CD8-positive, alpha-beta memory T cell (primary cell): ENCODE data around the gene ZFYVE26. TPM values are rescaled to one million over a fixed set of nuclear protein-coding genes. Genes with fewer than 3 reads are reported as not detected.

ENCODE experiments used
- CTCF ChIA-PET: fragments of 350-600 bp; sonication (Branson Sonifier 250); formaldehyde crosslinking; loops from one replicate; lab custom pipeline; 2021; ENCODE audit warnings: antibody characterized with exemption; lab: Charles Lee
- POLR2A ChIA-PET: fragments of 350-600 bp; sonication (Branson Sonifier 250); formaldehyde crosslinking; loops from one replicate; lab custom pipeline; 2021; ENCODE audit warnings: antibody characterized with exemption; lab: Charles Lee
- DNase-seq, 5 donors: peaks; one replicate each; pipeline versions ENCODE4 v3.0.0 to v3.0.0-alpha.2; 2020 to 2022; ENCODE audit warnings: mixed read lengths in 1 of 5
- H3K27ac ChIP-seq: one replicate; pipeline ENCODE4 v1.7.0; 2013; ENCODE audit warnings: low read depth, mild to moderate bottlenecking, low read length, moderate library complexity
- H3K27me3 ChIP-seq: 2 replicates; pipeline ENCODE4 v1.7.0; 2013; ENCODE audit warnings: low read length, mild to moderate bottlenecking; ENCODE audit not compliant: insufficient read depth, poor library complexity, severe bottlenecking
- H3K36me3 ChIP-seq: 2 replicates; pipeline ENCODE4 v1.7.0; 2013; ENCODE audit warnings: mild to moderate bottlenecking, low read length, moderate library complexity; ENCODE audit not compliant: insufficient read depth
- H3K4me1 ChIP-seq: 2 replicates; pipeline ENCODE4 v1.7.0; 2013; ENCODE audit warnings: mild to moderate bottlenecking, low read length, moderate library complexity; ENCODE audit not compliant: insufficient read depth
- H3K4me3 ChIP-seq: 2 replicates; pipeline ENCODE4 v1.7.0; 2013; ENCODE audit warnings: mild to moderate bottlenecking, low read length
- H3K9me3 ChIP-seq: 2 replicates; pipeline ENCODE4 v1.7.0; 2013; ENCODE audit warnings: mild to moderate bottlenecking, low read length
- H3K27ac Mint-ChIP-seq, 8 donors: one replicate each; pipeline ENCODE4 v1.8.0; 2020 to 2021; ENCODE audit warnings: mixed read lengths in 8 of 8, mild to moderate bottlenecking in 6 of 8, inconsistent platforms in 3 of 8, moderate library complexity in 3 of 8
- H3K27me3 Mint-ChIP-seq, 2 donors: one replicate each; pipeline ENCODE4 v1.8.0; 2020 to 2021; ENCODE audit warnings: mixed read lengths in 2 of 2, mild to moderate bottlenecking in 1 of 2, moderate library complexity in 1 of 2
- H3K36me3 Mint-ChIP-seq, 3 donors: one replicate each; pipeline ENCODE4 v1.8.0; 2020 to 2021; ENCODE audit warnings: mixed read lengths in 3 of 3, inconsistent platforms in 1 of 3, mild to moderate bottlenecking in 1 of 3
- H3K4me1 Mint-ChIP-seq, 3 donors: one replicate each; pipeline ENCODE4 v1.8.0; 2020 to 2021; ENCODE audit warnings: mixed read lengths in 3 of 3, inconsistent platforms in 1 of 3, mild to moderate bottlenecking in 1 of 3
- H3K4me3 Mint-ChIP-seq, 7 donors: one replicate each; pipeline ENCODE4 v1.8.0; 2020 to 2021; ENCODE audit warnings: mixed read lengths in 7 of 7, mild to moderate bottlenecking in 6 of 7, moderate library complexity in 4 of 7, inconsistent platforms in 2 of 7
- H3K9me3 Mint-ChIP-seq, 5 donors: one replicate each; pipeline ENCODE4 v1.8.0; 2020 to 2022; ENCODE audit warnings: mixed read lengths in 5 of 5, mild to moderate bottlenecking in 3 of 5, moderate library complexity in 2 of 5, inconsistent platforms in 1 of 5
- polyA plus RNA-seq: library from polyadenylated mRNA; unstranded; fragments of 300-500 nt; fragmentation: Illumina TruSeq; gene quantifications from one replicate; pipeline ENCODE4 v1.2.3, GENCODE V29; 2021
- total RNA-seq, 2 experiments: library from RNA; stranded (reverse); gene quantifications; one replicate each; pipeline ENCODE4 v1.2.3, GENCODE V29; 2021

Gene ZFYVE26
- total and polyA plus RNA-seq, 3 experiments from 2014 or later, result 4.1 to 19.9 (median 19.0) TPM

DNA sequence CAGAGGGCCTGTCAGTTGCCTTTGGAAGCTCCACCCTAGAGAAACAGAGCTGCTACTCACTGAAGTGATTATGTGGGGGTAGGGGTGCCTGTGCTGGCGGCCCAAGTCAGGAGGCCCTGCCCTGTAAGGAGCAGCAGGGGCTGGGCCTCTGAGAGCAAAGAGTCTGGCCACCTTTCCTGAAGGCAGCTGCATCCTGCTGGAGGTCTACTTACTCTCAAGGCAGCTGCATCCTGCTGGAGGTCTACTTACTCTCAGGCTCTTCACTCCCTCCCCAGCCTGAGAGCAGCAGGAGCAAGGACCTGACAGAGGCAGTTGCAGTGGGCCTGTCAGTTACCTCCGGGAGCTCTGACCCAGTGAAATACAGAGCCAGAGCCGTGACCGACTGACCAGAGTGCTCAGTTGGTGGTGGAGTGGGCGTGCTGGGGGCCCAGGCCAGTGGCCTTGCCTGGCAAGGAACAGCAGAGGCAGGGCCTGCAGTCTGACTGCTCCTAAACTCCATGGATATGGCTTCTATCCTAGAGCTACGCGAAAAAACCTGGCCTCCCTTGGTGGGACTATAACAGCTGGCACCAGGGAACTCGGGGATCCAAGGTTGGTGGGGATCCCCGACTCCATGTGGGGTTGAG lies 35.5 kb upstream of the ZFYVE26 start:
- no peak overlapping the region for H3K4me3 ChIP-seq
- no peaks in the 10 kb centered on the region for H3K4me1 ChIP-seq
- peaks cover 15 to 36% (median 17%) of the 10 kb centered on the region in 3 donors for H3K36me3 Mint-ChIP-seq
- ChIA-PET POLR2A (no interaction called here), CTCF (no interaction called here)
- no peaks in the 10 kb centered on the region for H3K9me3 ChIP-seq
- peaks cover 20 to 28% (median 25%) of the 10 kb centered on the region in 3 donors for H3K4me1 Mint-ChIP-seq
- peaks cover 1 to 7% (median 3%) of the 10 kb centered on the region in 5 donors for H3K9me3 Mint-ChIP-seq
- H3K27me3 ChIP-seq, result no peaks in the 10 kb centered on the region
- DNase-seq, result no peak
- no peak overlapping the region for H3K4me3 Mint-ChIP-seq
- H3K27ac Mint-ChIP-seq, result no peak overlapping the region
- no peak overlapping the region for H3K27ac ChIP-seq
- no peaks in the 10 kb centered on the region for H3K36me3 ChIP-seq
- no peaks in the 10 kb centered on the region for H3K27me3 Mint-ChIP-seq

DNA sequence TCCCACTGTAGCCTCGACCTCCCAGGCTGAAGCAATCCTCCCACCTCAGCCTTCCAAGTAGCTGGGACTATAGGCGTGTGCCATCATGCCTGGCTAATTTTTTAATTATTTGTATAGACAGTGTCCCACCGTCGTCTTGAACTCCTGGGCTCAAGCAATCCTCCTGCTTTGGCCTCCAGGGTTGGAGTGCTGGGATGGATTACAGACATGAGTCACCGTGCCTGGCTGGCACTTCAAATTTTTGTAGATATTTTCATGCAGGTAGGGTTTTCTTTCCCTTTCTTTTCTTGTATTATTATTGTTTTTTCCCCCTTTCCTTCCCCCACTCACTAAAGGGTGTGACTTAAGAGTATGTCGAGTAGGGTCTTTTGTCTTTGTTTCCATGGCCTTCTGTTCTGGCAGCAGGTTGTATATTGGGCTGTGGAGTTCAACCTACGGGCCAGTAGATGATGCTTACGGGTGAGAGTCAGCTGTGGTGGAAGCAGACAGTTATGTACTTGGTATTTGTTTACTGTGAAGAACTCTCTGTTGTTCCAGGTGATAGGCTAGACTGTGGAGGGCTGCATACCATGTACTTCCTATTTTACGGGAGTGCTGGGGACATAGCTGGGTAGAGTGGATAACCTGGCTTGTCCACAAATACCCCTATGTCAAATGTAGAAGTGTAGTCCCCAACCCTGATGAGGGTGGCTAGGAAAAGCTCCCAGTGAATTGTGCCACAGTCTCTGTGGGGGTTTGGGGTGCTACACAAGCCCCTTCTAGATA lies 33.9 kb upstream of the ZFYVE26 start:
- Histone ChIP-seq H3K9me3 (no peaks in the 10 kb centered on the region), H3K36me3 (no peaks in the 10 kb centered on the region), H3K27me3 (no peaks in the 10 kb centered on the region), H3K27ac (no peak overlapping the region), H3K4me1 (no peaks in the 10 kb centered on the region), H3K4me3 (no peak overlapping the region)
- DNase-seq, result no peak
- Mint-ChIP-seq H3K4me3 (no peak overlapping the region), H3K36me3 (peaks cover 18 to 43% (median 24%) of the 10 kb centered on the region in 3 donors), H3K9me3 (peaks cover 1 to 7% (median 3%) of the 10 kb centered on the region in 5 donors), H3K4me1 (peaks cover 9 to 14% (median 9%) of the 10 kb centered on the region in 3 donors), H3K27me3 (no peaks in the 10 kb centered on the region), H3K27ac (no peak overlapping the region)
- CTCF ChIA-PET, result interaction anchor here (0.9 kb wide), 1 partner anchor 13 kb away, joined by 3 read pairs; no protein-coding TSS in a partner anchor
- POLR2A ChIA-PET, result no interaction called here

DNA sequence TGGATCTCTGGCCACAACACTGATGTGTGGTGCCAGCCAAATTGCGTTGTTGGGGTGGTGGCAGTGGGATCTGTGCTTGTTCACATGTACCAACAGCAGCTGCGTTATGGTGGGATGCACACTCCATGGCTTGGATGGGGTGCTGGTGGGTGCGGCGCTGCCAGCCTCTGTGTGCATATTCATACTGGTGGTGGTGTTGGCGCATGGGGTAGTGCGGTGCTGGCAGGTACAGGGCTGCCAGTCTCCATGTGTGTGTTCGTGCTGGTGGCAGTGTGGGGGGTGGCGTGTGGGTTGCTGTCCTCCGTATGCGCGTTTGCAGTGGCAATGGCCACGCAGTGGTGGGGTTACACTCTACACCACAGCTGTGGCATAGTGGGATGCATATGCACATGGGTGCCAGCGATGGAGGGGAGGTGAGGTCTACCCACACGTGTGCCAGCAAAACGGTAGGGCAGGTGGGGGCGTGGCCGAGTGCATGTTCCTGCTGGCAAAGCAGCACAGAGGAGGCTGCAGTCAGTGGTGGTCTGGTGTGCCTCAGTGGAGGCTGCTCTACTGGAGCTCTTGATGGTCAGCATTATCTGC lies 29.7 kb upstream of the ZFYVE26 start:
- Mint-ChIP-seq H3K9me3 (peaks cover 3 to 7% (median 4%) of the 10 kb centered on the region in 5 donors), H3K27ac (no peak overlapping the region), H3K36me3 (peaks cover 20 to 41% (median 24%) of the 10 kb centered on the region in 3 donors), H3K4me3 (peak overlapping the region in 1 of 7 donors; percentile 5), H3K27me3 (no peaks in the 10 kb centered on the region), H3K4me1 (peaks cover 2 to 21% (median 6%) of the 10 kb centered on the region in 3 donors)
- no peaks in the 10 kb centered on the region for H3K9me3 ChIP-seq
- no peaks in the 10 kb centered on the region for H3K27me3 ChIP-seq
- H3K4me1 ChIP-seq, result no peaks in the 10 kb centered on the region
- H3K27ac ChIP-seq, result no peak overlapping the region
- no peaks in the 10 kb centered on the region for H3K36me3 ChIP-seq
- POLR2A ChIA-PET, result interaction anchor here (0.6 kb wide), 1 partner anchor 134 kb away, joined by 11 read pairs; no protein-coding TSS in a partner anchor
- DNase-seq, result no peak
- CTCF ChIA-PET, result no interaction called here
- no peak overlapping the region for H3K4me3 ChIP-seq

DNA sequence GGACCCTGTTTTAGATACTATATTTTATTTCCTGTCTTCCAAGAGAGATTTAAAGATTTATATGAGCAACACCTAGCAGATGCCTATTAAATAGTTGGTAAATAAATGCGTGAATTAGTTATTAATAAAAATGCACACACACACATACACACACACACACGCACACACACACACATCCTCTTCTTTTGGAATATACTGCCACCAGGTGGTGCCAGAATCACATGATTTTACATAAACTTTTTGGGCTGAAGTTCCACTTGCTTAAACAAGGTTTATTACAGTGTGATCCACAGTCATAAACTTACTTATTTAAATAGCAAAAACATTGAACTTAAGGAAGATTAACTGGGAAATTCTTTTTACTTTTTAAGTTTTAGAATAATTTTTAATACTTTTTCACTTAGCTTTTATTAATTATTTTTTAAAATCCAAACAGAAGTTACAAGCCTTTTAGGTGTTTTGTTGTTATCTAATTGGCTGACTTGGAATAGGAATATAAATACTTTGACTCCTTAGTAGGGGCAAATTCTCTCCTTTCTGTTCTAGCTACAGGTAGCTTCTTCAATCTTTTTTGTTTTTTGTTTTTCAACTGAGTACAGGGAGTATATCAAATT lies 20.7 kb upstream of the ZFYVE26 start:
- Mint-ChIP-seq H3K36me3 (peaks cover 4 to 21% (median 7%) of the 10 kb centered on the region in 3 donors), H3K4me3 (no peak overlapping the region), H3K9me3 (no peaks in the 10 kb centered on the region), H3K27ac (peak overlapping the region in 1 of 8 donors; percentile 5), H3K4me1 (peaks cover 0 to 12% (median 9%) of the 10 kb centered on the region in 3 donors), H3K27me3 (no peaks in the 10 kb centered on the region)
- Histone ChIP-seq H3K36me3 (no peaks in the 10 kb centered on the region), H3K27ac (no peak overlapping the region), H3K9me3 (no peaks in the 10 kb centered on the region), H3K4me3 (no peak overlapping the region), H3K27me3 (no peaks in the 10 kb centered on the region), H3K4me1 (no peaks in the 10 kb centered on the region)
- POLR2A ChIA-PET, result no interaction called here
- CTCF ChIA-PET, result interaction anchor here (0.7 to 1.7 kb wide), 7 partner anchors 12 to 982 kb away, joined by 3 to 7 read pairs (median 4); partner anchors contain the start of gene ZFYVE26
- DNase-seq, result peak; percentile 31 to 68 (median 62)

DNA sequence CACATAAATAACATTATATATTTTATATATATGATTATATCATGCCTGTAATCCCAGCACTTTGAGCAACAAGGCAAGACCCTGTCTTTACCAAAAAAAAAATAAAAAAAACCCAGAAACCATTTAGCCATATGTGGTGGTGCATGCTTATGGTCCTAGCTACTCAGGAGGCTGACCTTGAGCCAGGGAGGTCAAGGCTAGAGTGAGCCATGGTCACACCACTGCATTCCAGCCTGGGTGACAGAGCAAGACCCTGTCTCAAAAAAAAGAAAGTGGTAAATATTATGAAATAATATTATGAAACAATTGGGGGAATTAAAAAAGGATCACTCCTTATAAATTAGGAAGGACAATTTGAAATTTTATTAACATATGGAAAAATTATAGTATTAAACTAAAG lies 19.2 kb upstream of the ZFYVE26 start:
- Mint-ChIP-seq H3K27ac (no peak overlapping the region), H3K9me3 (no peaks in the 10 kb centered on the region), H3K4me3 (no peak overlapping the region), H3K27me3 (no peaks in the 10 kb centered on the region), H3K36me3 (peaks cover 5 to 23% (median 8%) of the 10 kb centered on the region in 3 donors), H3K4me1 (peaks cover 0 to 12% (median 3%) of the 10 kb centered on the region in 3 donors)
- CTCF ChIA-PET, result interaction anchor here (1.0 kb wide), 1 partner anchor 1009 kb away, joined by 4 read pairs; no protein-coding TSS in a partner anchor
- no peak for DNase-seq
- no peak overlapping the region for H3K27ac ChIP-seq
- H3K36me3 ChIP-seq, result no peaks in the 10 kb centered on the region
- POLR2A ChIA-PET, result no interaction called here
- H3K4me1 ChIP-seq, result no peaks in the 10 kb centered on the region
- H3K9me3 ChIP-seq, result no peaks in the 10 kb centered on the region
- no peak overlapping the region for H3K4me3 ChIP-seq
- no peaks in the 10 kb centered on the region for H3K27me3 ChIP-seq

DNA sequence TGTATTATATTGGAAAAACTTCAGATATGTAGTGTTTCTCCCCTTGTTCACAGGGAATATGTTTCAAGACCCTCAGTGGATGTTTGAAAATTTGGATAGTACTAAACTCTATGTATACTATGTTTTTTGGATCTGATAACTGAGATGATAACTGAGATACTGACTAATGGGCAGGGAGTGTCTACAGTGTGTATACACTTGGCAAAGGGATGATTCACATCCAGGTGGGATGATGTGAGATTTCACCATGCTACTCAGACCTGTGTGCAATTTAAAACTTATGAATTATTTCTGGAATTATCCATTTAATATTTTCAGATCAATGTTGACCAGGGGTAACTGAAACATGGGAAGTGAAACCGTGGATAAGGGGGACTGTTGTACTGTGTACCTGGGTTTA lies 17.0 kb upstream of the ZFYVE26 start:
- POLR2A ChIA-PET, result no interaction called here
- Histone ChIP-seq H3K27me3 (no peaks in the 10 kb centered on the region), H3K4me1 (no peaks in the 10 kb centered on the region), H3K4me3 (no peak overlapping the region), H3K27ac (no peak overlapping the region), H3K36me3 (no peaks in the 10 kb centered on the region), H3K9me3 (no peaks in the 10 kb centered on the region)
- no peaks in the 10 kb centered on the region for H3K27me3 Mint-ChIP-seq
- no peaks in the 10 kb centered on the region for H3K9me3 Mint-ChIP-seq
- DNase-seq, result no peak
- peaks cover 14 to 31% (median 21%) of the 10 kb centered on the region in 3 donors for H3K36me3 Mint-ChIP-seq
- no peak overlapping the region for H3K4me3 Mint-ChIP-seq
- CTCF ChIA-PET, result no interaction called here
- no peak overlapping the region for H3K27ac Mint-ChIP-seq
- peaks cover under 1 to 14% (median 3%) of the 10 kb centered on the region in 3 donors for H3K4me1 Mint-ChIP-seq

DNA sequence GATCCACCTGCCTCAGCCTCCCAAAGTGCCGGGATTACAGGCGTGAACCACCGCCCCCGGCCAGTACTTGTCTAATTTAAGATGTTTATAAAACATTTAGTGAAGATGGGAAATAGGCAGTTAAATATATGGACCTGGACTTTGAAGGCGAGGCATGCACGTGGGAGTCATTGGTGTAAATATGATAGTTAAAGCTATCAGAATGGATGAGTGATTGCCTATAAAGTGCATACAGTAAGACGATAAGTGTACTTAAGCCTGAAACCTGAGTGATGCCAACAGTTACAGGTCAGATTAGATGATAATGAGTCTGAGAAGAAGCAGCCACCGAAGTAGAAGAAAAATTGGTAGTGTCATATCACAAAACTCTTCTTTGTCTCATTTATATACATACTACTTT lies 14.7 kb upstream of the ZFYVE26 start:
- CTCF ChIA-PET, result no interaction called here
- no peaks in the 10 kb centered on the region for H3K36me3 ChIP-seq
- Mint-ChIP-seq H3K36me3 (peaks cover 24 to 43% (median 32%) of the 10 kb centered on the region in 3 donors), H3K9me3 (no peaks in the 10 kb centered on the region), H3K4me1 (peaks cover 3 to 9% (median 5%) of the 10 kb centered on the region in 3 donors), H3K4me3 (no peak overlapping the region), H3K27me3 (no peaks in the 10 kb centered on the region), H3K27ac (no peak overlapping the region)
- H3K27me3 ChIP-seq, result no peaks in the 10 kb centered on the region
- no peaks in the 10 kb centered on the region for H3K9me3 ChIP-seq
- no peaks in the 10 kb centered on the region for H3K4me1 ChIP-seq
- no peak for DNase-seq
- no peak overlapping the region for H3K4me3 ChIP-seq
- no peak overlapping the region for H3K27ac ChIP-seq
- POLR2A ChIA-PET, result no interaction called here
